CD4-positive, alpha-beta T cell (primary cell): ENCODE results near the gene MAP1LC3B. TPM values are rescaled to one million over a fixed set of nuclear protein-coding genes. Genes with fewer than 3 reads are reported as not detected.

Source experiments
- ATAC-seq: fragments of 200-7000 bp; cut with Tn5 transposase; one replicate; pipeline ENCODE4 v1.10.0; 2022; ENCODE audit warnings: mild to moderate bottlenecking; ENCODE audit not compliant: poor library complexity
- CTCF ChIA-PET: fragments of 350-600 bp; sonication (Branson Sonifier 250); formaldehyde crosslinking; loops from one replicate; lab custom pipeline; 2021; ENCODE audit warnings: antibody characterized with exemption, inconsistent platforms; lab: Charles Lee
- POLR2A ChIA-PET: fragments of 350-600 bp; sonication (Branson Sonifier 250); formaldehyde crosslinking; loops from one replicate; lab custom pipeline; 2021; ENCODE audit warnings: antibody characterized with exemption, inconsistent platforms; lab: Charles Lee
- DNase-seq, 14 experiments: peaks; one replicate each; pipeline ENCODE4 v3.0.0-alpha.2; 2013 to 2020; ENCODE audit warnings: mixed read lengths in 2 of 14
- H3K27ac ChIP-seq, 2 donors: one replicate each; pipeline versions ENCODE4 v1.5.1 to v1.7.0; 2013; ENCODE audit warnings: low read length in 2 of 2, low read depth in 1 of 2, mild to moderate bottlenecking in 1 of 2
- H3K27me3 ChIP-seq, 2 experiments: 1 replicate in 1 of 2; 2 replicates in 1 of 2; pipeline versions ENCODE4 v1.6.1 to v1.7.0; 2013; ENCODE audit warnings: low read length in 2 of 2, control low read depth in 1 of 2, mild to moderate bottlenecking in 1 of 2, moderate library complexity in 1 of 2; ENCODE audit not compliant: insufficient read depth in 2 of 2, control insufficient read depth in 1 of 2
- H3K36me3 ChIP-seq: one replicate; pipeline ENCODE4 v1.6.1; 2013; ENCODE audit warnings: low read length, control low read depth; ENCODE audit not compliant: insufficient read depth
- H3K4me1 ChIP-seq: one replicate; pipeline ENCODE4 v1.6.1; 2013; ENCODE audit warnings: low read length, control low read depth; ENCODE audit not compliant: insufficient read depth
- H3K4me3 ChIP-seq: one replicate; pipeline ENCODE4 v1.5.1; 2013; ENCODE audit warnings: mild to moderate bottlenecking, low read length, moderate library complexity
- H3K9me3 ChIP-seq, 2 experiments: 1 replicate in 1 of 2; 2 replicates in 1 of 2; pipeline versions ENCODE4 v1.6.1 to v1.7.0; 2013; ENCODE audit warnings: low read length in 2 of 2, mild to moderate bottlenecking in 2 of 2, control low read depth in 1 of 2, moderate library complexity in 1 of 2; ENCODE audit not compliant: control insufficient read depth in 1 of 2, insufficient read depth in 1 of 2
- H3K27ac Mint-ChIP-seq: one replicate; pipeline ENCODE4 v1.8.0; 2020; ENCODE audit warnings: mixed read lengths
- H3K27me3 Mint-ChIP-seq: one replicate; pipeline ENCODE4 v1.8.0; 2021; ENCODE audit warnings: mixed read lengths
- H3K36me3 Mint-ChIP-seq: one replicate; pipeline ENCODE4 v1.8.0; 2021; ENCODE audit warnings: low read depth, mixed read lengths
- H3K4me1 Mint-ChIP-seq: one replicate; pipeline ENCODE4 v1.8.0; 2021; ENCODE audit warnings: low read depth, mixed read lengths
- H3K4me3 Mint-ChIP-seq: one replicate; pipeline ENCODE4 v1.8.0; 2020; ENCODE audit warnings: mild to moderate bottlenecking, mixed read lengths
- H3K9me3 Mint-ChIP-seq: one replicate; pipeline ENCODE4 v1.8.0; 2020; ENCODE audit warnings: mixed read lengths
- CTCF ChIP-seq: fragments of 200-600 bp; IDR thresholded peaks from one replicate; pipeline ENCODE4 v1.8.0; 2022; ENCODE audit warnings: antibody characterized with exemption, mild to moderate bottlenecking
- intact Hi-C, 2 experiments: fragments of 100-400 bp; cut with DNase I in 1 of 2; cut with micrococcal nuclease in 1 of 2; formaldehyde crosslinking; loops; one replicate each; pipeline versions ENCODE4 v1.15.1 to v1.9.0; 2023 to 2025; cut with DNase I, micrococcal nuclease
- total RNA-seq, 174 experiments: library from RNA in 2 of 174; stranded (reverse) in 2 of 174; gene quantifications; one replicate each; pipeline ENCODE4 v1.2.3 and lab custom pipeline; 2021 to 2026

Gene MAP1LC3B
- total RNA-seq, 2 experiments from 2014 or later: 92.4 to 96.6 TPM

GRCh38 chr16:87426423-87427215 is 34.5 kb downstream of the MAP1LC3B start:
- H3K27ac Mint-ChIP-seq: no peak overlapping the region
- intact Hi-C loops: no loop called here
- no peaks in the 10 kb centered on the region for H3K4me1 Mint-ChIP-seq
- H3K36me3 Mint-ChIP-seq: peaks cover 53% of the 10 kb centered on the region
- Histone ChIP-seq H3K36me3 (peaks cover 36% of the 10 kb centered on the region), H3K4me3 (no peak overlapping the region), H3K4me1 (no peaks in the 10 kb centered on the region), H3K27ac (no peak overlapping the region), H3K27me3 (no peaks in the 10 kb centered on the region), H3K9me3 (no peaks in the 10 kb centered on the region)
- no peak for ATAC-seq
- no peak overlapping the region for H3K4me3 Mint-ChIP-seq
- CTCF ChIA-PET: interaction anchor here (1.0 kb wide), 1 partner anchor 10 kb away, joined by 3 read pairs; no protein-coding TSS in a partner anchor
- no peaks in the 10 kb centered on the region for H3K27me3 Mint-ChIP-seq
- TF ChIP-seq CTCF: no peak
- POLR2A ChIA-PET: no interaction called here
- DNase-seq: no peak
- H3K9me3 Mint-ChIP-seq: no peaks in the 10 kb centered on the region

GRCh38 chr16:87431926-87432325 is 39.8 kb downstream of the MAP1LC3B start:
- Histone ChIP-seq H3K4me1 (peaks cover 16% of the 10 kb centered on the region), H3K4me3 (no peak overlapping the region), H3K27ac (no peak overlapping the region), H3K36me3 (peaks cover 19% of the 10 kb centered on the region), H3K9me3 (no peaks in the 10 kb centered on the region), H3K27me3 (no peaks in the 10 kb centered on the region)
- Mint-ChIP-seq H3K9me3 (no peaks in the 10 kb centered on the region), H3K27me3 (no peaks in the 10 kb centered on the region), H3K27ac (no peak overlapping the region), H3K36me3 (peaks cover 30% of the 10 kb centered on the region), H3K4me1 (peaks cover 20% of the 10 kb centered on the region), H3K4me3 (no peak overlapping the region)
- ChIA-PET POLR2A (no interaction called here), CTCF (no interaction called here)
- ATAC-seq (no peak), DNase-seq (no peak)
- no peak for TF ChIP-seq CTCF
- intact Hi-C loops: no loop called here

GRCh38 chr16:87432330-87432915 is 40.3 kb downstream of the MAP1LC3B start:
- H3K27me3 ChIP-seq: no peaks in the 10 kb centered on the region
- H3K27ac ChIP-seq: no peak overlapping the region
- no peaks in the 10 kb centered on the region for H3K9me3 ChIP-seq
- DNase-seq: no peak
- ATAC-seq: no peak
- no peaks in the 10 kb centered on the region for H3K27me3 Mint-ChIP-seq
- H3K4me1 ChIP-seq: peaks cover 18% of the 10 kb centered on the region
- no peak overlapping the region for H3K4me3 Mint-ChIP-seq
- TF ChIP-seq CTCF: no peak
- intact Hi-C loops: no loop called here
- H3K36me3 Mint-ChIP-seq: peaks cover 30% of the 10 kb centered on the region
- ChIA-PET POLR2A (no interaction called here), CTCF (no interaction called here)
- no peak overlapping the region for H3K4me3 ChIP-seq
- no peaks in the 10 kb centered on the region for H3K9me3 Mint-ChIP-seq
- H3K27ac Mint-ChIP-seq: no peak overlapping the region
- peaks cover 21% of the 10 kb centered on the region for H3K4me1 Mint-ChIP-seq
- H3K36me3 ChIP-seq: peaks cover 19% of the 10 kb centered on the region
